GM18505 (cell line): ENCODE results near the gene GAB4.
"Not testable (repeated sequence)": the region's sequence is repeated elsewhere in the genome, so short reads cannot be mapped to it uniquely, and the experiment has no call there.

ENCODE experiments used
- ATAC-seq: cut with Tn5 transposase; IDR thresholded peaks from one replicate; pipeline ENCODE4 v1.9.1; 2021; ENCODE audit not compliant: unreplicated experiment
- POLR2A ChIP-seq: IDR thresholded peaks from 4 replicates; pipeline ENCODE4 v1.6.1; 2011; ENCODE audit warnings: borderline replicate concordance; ENCODE audit not compliant: insufficient read depth, insufficient read length; ENCODE audit errors: extremely low read depth

The GAB4 gene

GRCh38 chr22:16922076-16922475 lies 85.9 kb downstream of the GAB4 start:
- no peak for ATAC-seq
- no peak for TF ChIP-seq POLR2A

GRCh38 chr22:16917144-16918003 lies 90.6 kb downstream of the GAB4 start:
- ATAC-seq: no peak
- no peak for TF ChIP-seq POLR2A

DNA sequence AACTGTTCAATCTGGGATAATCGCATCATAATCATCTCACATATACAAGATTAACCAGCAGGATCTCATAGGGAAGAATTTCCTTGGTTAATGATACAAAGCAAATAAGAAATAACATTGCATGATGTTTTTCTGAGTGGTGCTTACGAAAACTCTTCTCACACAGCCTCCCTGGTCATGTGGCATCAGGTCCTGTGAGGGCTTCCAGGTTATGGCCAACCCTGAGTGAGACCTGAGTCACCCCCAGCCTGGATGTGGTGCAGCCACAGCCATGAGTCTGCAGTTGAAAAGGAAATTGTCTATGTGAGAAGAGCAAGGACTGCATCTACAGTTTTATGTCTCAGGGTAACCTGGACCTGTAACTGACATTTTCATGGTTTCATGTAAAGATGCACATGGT lies 92.3 kb downstream of the GAB4 start:
- no peak for ATAC-seq
- TF ChIP-seq POLR2A: no peak

GRCh38 chr22:16914911-16915310 lies 93.1 kb downstream of the GAB4 start:
- not testable (repeated sequence) for ATAC-seq

GRCh38 chr22:16914006-16914405 lies 94.0 kb downstream of the GAB4 start:
- no peak for ATAC-seq
- no peak for TF ChIP-seq POLR2A

- ATAC-seq: no peak
- no peak for TF ChIP-seq POLR2A
Observed at GRCh38 chr22:16912281-16912680, 95.7 kb downstream of the GAB4 start.
